Prostate gland (tissue), 2 donors: ENCODE measurements around the gene PITPNB. TPM values are rescaled to one million over a fixed set of nuclear protein-coding genes. Genes with fewer than 3 reads are reported as not detected.

Experiments
- DNase-seq: peaks from one replicate; pipeline ENCODE4 v3.0.0-alpha.2; 2019; ENCODE audit warnings: low spot score
- H3K27ac ChIP-seq, 2 donors: fragments of 200-600 bp; sonication (generic); 2 replicates each; pipeline ENCODE4 v1.5.1; 2017 to 2019
- H3K27me3 ChIP-seq: fragments of 200-600 bp; sonication (generic); replicated peaks from 2 replicates; pipeline ENCODE4 v1.5.1; 2019; ENCODE audit not compliant: insufficient read depth
- H3K36me3 ChIP-seq, 2 donors: fragments of 200-600 bp; sonication (generic); 1 replicate in 1 of 2; 2 replicates in 1 of 2; pipeline versions ENCODE4 v1.5.1 to v1.8.1; 2017 to 2019
- H3K4me1 ChIP-seq: fragments of 200-600 bp; sonication (generic); replicated peaks from 2 replicates; pipeline ENCODE4 v1.5.1; 2019
- H3K4me3 ChIP-seq, 2 donors: fragments of 200-600 bp; sonication (generic); 2 replicates each; pipeline ENCODE4 v1.5.1; 2017 to 2019
- H3K9me3 ChIP-seq: fragments of 200-600 bp; sonication (generic); 2 replicates; pipeline ENCODE4 v1.5.1; 2017
- CTCF ChIP-seq, 4 experiments: fragments of 200-600 bp in 2 of 4; fragments of 450-650 bp in 2 of 4; sonication (generic) in 2 of 4; IDR thresholded peaks; 1 replicate in 3 of 4; 2 replicates in 1 of 4; pipeline ENCODE4 v1.5.1; 2016 to 2019; ENCODE audit warnings: antibody characterized with exemption in 4 of 4, mild to moderate bottlenecking in 2 of 4, moderate library complexity in 2 of 4
- POLR2A ChIP-seq: fragments of 450-650 bp; IDR thresholded peaks from one replicate; pipeline ENCODE4 v1.6.1; 2016; ENCODE audit warnings: antibody characterized with exemption, mild to moderate bottlenecking
- POLR2AphosphoS5 ChIP-seq: sonication (generic); formaldehyde crosslinking; IDR thresholded peaks from one replicate; pipeline ENCODE4 v1.6.1; 2017; ENCODE audit warnings: antibody characterized with exemption
- WGBS: methylation state at CpG from one replicate; pipeline ENCODE4 v1.1.5; 2018; 5-methylcytosine and 5-hydroxymethylcytosine counted together
- intact Hi-C: fragments of 100-400 bp; cut with DNase I; formaldehyde crosslinking; loops from one replicate; pipeline ENCODE4 v1.14.2; 2022
- total RNA-seq, 2 donors: library from RNA; depleted of rRNA; stranded (reverse); fragments of >200 nt; gene quantifications; one replicate each; pipeline ENCODE4 v1.1.0, GENCODE V29; 2016

Gene PITPNB
- total RNA-seq, 2 donors from 2014 or later = 23.8 to 43.6 TPM

GRCh38 chr22:27870234-27871191 is 48.5 kb downstream of the PITPNB start:
- H3K4me1 ChIP-seq = no peaks in the 10 kb centered on the region
- H3K9me3 ChIP-seq = no peaks in the 10 kb centered on the region
- no peak overlapping the region for H3K27ac ChIP-seq
- WGBS = 67% methylated on average over 2 of the region's 2 CpGs
- no peak for DNase-seq
- no peaks in the 10 kb centered on the region for H3K36me3 ChIP-seq
- intact Hi-C loops = no loop called here
- H3K4me3 ChIP-seq = no peak overlapping the region
- H3K27me3 ChIP-seq = no peaks in the 10 kb centered on the region
- TF ChIP-seq POLR2AphosphoS5 = no peak
- no peak for TF ChIP-seq CTCF (IDR thresholded peaks at IDR 0.05)
- no peak for TF ChIP-seq POLR2A

- TF ChIP-seq POLR2A (no peak), POLR2AphosphoS5 (no peak), CTCF (IDR thresholded peaks at IDR 0.05) (no peak)
- 66% methylated on average over 6 of the region's 6 CpGs for WGBS
- no peak overlapping the region for H3K27ac ChIP-seq
- H3K4me3 ChIP-seq = no peak overlapping the region
- H3K27me3 ChIP-seq = no peaks in the 10 kb centered on the region
- intact Hi-C loops = no loop called here
- DNase-seq = no peak
- H3K36me3 ChIP-seq = no peaks in the 10 kb centered on the region
- no peaks in the 10 kb centered on the region for H3K4me1 ChIP-seq
- no peaks in the 10 kb centered on the region for H3K9me3 ChIP-seq
Observed at GRCh38 chr22:27868732-27869282, 50.2 kb downstream of the PITPNB start.

- DNase-seq = no peak
- TF ChIP-seq POLR2A (no peak), CTCF (IDR thresholded peaks at IDR 0.05) (no peak), POLR2AphosphoS5 (no peak)
- intact Hi-C loops = no loop called here
- H3K27me3 ChIP-seq = no peaks in the 10 kb centered on the region
- H3K27ac ChIP-seq = peak overlapping the region in 1 of 2 donors; percentile 15
- no peaks in the 10 kb centered on the region for H3K36me3 ChIP-seq
- no peaks in the 10 kb centered on the region for H3K9me3 ChIP-seq
- H3K4me1 ChIP-seq = no peaks in the 10 kb centered on the region
- no peak overlapping the region for H3K4me3 ChIP-seq
- WGBS = 76% methylated on average over 5 of the region's 5 CpGs
Observed at GRCh38 chr22:27867953-27868731, 50.9 kb downstream of the PITPNB start.

GRCh38 chr22:27867085-27867952 is 51.7 kb downstream of the PITPNB start:
- H3K4me1 ChIP-seq = no peaks in the 10 kb centered on the region
- H3K36me3 ChIP-seq = no peaks in the 10 kb centered on the region
- H3K4me3 ChIP-seq = no peak overlapping the region
- DNase-seq = no peak
- TF ChIP-seq POLR2AphosphoS5 (no peak), CTCF (IDR thresholded peaks at IDR 0.05) (no peak), POLR2A (no peak)
- intact Hi-C loops = no loop called here
- H3K9me3 ChIP-seq = no peaks in the 10 kb centered on the region
- H3K27me3 ChIP-seq = no peaks in the 10 kb centered on the region
- 48% methylated on average over 4 of the region's 4 CpGs for WGBS
- peak overlapping the region; percentile 26 to 48 for H3K27ac ChIP-seq
